HG03060 (cell line): Measurements from ENCODE around the gene DHRS13.

Experiments used
- ATAC-seq: cut with Tn5 transposase; IDR thresholded peaks from one replicate; pipeline ENCODE4 v1.9.1; 2021; ENCODE audit warnings: low read depth, moderate number of reproducible peaks; ENCODE audit not compliant: unreplicated experiment

Gene DHRS13, protein sequence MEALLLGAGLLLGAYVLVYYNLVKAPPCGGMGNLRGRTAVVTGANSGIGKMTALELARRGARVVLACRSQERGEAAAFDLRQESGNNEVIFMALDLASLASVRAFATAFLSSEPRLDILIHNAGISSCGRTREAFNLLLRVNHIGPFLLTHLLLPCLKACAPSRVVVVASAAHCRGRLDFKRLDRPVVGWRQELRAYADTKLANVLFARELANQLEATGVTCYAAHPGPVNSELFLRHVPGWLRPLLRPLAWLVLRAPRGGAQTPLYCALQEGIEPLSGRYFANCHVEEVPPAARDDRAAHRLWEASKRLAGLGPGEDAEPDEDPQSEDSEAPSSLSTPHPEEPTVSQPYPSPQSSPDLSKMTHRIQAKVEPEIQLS

DNA sequence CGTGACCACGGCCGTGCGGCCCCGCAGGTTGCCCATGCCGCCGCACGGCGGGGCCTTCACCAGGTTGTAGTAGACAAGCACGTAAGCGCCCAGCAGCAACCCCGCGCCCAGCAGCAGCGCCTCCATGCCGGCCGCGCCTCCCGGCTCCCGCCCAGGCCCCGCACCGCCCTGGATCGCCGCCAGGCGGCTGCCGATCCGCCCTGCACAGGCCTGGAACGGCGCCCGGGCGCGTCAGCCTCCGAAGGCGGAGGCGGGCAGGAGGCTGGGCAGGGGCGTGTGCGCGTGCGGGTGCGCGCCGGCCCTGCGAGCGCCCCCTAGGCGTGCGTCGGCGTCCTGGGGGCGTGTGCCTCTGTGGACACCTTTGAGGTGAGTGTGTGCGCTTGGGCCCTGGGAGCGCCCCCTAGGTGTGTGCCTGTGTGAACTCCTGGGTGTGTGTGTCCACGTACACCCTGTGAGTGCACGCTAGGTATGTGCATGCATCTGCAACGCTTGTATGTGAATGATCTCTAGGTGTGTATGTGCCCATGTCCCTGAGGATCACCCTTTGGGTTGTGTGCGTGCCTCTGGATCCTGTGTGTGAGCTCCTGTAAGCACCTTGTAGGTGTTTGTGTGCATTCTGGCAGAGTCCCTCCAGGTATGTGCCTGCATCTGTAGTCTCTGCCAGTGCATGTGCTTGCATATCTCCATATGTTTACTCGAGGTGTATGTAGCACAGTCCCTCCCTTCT, at the start of gene DHRS13:
TSS of gene DHRS13 (minus strand) at position 261 of the 727 bp plus-strand sequence. CDS start at position 126, 135 bp downstream.
- peak; percentile 51 for ATAC-seq

DNA sequence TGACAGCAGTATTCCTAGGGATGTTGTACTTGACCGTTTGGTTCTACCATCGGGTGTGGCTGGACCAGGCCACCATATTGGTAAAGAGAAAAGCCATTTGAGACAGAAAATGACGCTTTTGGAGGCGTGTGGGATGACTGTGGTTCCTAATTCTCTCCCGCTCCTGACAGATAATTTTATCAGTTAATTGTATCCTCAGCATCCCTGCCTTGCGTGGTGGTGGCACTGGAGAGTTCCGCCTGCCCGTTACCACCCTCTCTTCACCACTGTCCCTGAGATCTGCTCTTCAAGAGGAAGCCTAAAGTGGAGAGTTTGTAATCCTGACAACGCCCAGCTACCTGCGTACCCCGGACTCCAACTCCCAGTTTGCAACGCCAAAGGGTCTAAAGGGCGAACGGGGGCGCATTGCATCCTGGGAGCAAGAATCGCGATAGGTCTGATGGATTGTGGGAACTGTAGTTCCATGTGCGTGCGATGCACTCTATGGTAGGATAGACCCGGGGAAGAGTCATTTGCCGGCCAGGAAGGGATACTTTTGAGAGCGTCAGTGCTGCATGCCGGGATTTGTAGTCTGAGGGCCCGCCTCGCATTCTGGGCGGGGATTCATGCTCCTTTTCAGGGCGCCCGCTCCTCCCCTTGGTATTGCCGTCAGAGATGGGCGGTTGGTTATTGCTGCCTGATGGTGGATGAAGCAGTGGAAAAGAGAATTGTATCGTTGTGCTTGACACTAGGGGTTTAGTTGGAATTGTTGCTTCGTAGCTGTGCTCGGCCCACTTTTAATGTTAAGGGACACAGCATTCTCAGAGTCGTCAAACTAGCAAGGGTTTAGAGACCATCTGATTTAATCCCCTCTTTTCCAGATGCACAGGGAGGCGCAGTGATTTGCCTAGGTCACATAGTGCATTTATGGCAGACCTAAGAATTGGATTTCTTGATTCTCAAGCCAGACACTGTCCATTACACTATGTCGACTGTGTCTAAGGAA, 49.4 kb upstream of the DHRS13 start:
- peak; percentile 66 for ATAC-seq

DNA sequence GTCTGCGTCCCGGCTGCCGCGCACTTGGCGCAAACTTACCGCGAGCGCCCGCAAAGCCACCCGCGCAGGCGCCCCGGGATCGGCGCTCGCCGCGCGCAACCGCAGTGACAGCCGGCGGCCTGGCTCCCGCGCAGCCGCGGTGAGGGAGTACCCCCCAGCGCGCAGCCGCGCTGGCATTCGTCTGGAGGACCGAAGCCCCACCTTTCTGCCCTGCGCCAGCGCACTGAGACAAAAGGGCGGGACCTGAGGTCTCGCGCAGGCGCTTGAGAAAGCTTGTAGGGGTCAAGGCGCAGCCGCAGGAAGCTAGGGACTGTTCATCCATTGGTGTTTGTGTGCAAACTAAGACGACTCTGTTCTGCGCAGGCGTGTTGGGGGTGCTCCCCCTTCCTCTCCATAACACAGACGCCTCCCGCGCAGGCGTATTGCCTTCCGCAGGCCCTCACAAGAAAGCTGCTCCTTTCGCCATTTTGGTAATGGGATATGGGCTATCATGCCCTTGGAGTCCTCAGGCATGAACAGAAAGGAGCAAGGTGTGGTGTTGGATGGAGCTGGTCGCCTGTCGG, 48.6 kb upstream of the DHRS13 start, which contains the start of gene PHF12:
TSS of gene PHF12 (minus strand) at position 91 of the 563 bp plus-strand sequence. CDS start 558 bp downstream, outside the sequence.
- ATAC-seq: peak; percentile 52

DNA sequence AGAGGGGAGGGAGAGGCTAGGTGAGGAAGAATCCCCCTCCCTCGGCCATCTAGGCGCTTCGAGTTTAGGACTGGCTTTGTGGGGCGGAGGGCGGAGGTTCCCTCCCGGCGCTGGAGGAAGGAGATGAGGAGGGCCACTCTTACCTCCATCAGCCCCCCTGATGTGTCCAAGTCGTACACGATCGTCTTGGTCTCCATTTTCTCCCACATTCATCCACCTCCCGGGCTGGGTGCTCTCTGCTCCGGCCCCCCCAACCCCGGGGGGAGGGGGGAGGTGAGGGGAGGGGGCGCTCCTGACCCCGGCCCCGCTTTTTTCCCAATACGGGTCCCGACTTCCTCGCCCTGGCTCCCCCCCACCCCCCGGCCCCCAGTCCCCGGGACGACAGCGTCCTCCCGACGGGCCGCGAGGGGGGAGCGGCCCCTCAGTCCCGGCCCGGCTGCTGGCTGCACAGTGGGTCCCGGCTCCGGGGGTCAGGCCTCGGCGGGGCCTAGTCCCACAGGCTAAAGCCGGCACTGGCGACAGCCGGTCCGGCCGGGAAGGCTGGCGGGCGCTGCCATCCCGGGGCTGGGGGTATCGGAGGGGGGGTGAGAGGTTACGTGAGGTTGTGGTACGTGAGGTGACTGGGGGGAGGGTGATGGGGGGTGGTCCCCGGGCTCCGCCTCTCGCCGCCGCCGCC, 48.0 kb upstream of the DHRS13 start:
- no peak for ATAC-seq

DNA sequence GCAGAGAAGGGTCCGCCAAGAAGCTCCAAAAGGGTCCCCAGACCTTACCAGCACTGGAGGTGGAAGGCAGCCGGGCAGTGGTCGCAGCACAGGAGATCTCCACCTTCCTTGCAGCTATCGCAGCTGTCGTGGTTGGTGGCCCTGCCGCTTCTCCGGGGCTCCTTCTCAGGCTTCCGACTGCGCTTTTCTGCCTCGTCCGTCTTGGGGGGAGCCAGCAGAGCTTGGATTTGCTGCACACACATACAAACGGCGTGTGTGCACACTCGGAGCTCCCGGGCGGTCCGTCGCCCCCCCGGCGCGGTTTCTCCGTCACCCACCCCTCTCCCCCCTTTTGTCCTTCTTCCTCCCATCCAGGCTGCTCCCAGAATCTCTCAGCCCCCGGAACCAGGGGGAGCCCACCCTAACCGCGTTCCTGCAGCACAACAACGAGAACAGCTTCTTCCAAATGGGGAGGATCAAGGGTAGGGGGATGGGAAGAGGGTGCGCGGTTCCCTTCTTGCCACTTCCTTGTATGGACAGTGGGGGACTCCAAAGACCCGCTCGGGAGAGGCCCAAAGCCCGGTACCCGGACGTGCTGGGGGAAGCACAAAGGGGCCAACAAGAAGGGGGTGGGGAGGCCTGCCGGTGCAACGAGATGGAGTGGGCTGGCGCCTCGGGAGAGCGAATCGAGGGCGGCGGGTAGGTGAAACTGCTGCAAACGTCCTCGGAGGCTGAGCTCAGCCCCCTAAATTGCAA, 47.3 kb upstream of the DHRS13 start:
- no peak for ATAC-seq

DNA sequence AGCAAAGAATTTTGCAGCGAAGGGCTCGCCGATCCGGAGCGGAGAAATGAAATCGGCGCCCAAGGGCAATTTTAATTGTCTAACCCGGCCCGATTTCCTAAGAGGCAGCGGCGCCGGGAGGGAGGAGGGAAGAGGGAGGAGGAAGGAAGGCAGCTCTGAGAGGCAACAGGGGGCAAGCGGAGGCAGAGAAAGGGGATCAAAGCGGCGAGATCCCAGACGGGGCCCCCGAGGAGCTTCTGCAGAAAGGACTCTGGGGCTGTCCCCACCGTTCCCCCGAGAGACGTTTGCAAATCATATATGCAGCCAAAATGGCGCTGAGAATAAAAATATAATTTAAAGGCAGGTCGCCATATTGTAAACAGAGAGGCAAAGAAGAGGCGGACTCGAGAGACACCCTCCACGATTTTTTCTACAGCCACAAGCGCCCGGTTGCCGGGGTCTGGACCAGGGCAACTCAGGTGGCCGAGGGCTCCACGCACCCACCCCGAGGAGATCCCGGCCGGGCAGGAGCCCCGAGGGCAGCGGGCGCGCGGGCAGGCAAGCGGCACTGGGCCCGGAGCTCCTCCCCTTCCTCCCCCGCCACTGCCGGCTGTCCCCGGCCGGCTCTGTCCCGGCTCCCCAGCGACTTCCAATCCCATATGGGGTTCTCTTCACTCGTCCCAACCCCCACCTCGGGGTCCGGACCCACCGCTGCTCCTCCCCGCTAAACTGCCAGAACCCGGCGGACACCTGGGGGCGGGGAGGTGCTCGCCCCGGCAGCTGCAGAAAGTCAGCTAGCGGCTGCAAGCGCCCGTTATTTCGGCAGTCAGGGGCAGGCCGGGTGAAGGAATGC, 46.5 kb upstream of the DHRS13 start:
- ATAC-seq: no peak

DNA sequence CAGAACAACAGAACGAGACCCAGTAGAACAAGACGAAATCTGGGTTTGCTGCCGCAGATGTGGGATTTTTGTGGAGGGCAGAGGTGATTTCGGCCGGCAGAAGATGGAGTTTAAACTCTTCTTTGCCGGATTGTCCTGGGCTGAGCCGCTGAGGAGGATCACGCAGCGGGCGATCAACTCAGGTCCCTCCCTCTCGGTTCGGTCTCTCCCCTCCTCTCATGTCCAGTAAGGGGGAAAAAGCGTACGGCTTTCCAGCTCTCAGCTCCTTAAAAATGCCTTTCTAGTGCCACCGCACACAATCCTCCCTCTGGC, 46.0 kb upstream of the DHRS13 start:
- ATAC-seq: no peak

DNA sequence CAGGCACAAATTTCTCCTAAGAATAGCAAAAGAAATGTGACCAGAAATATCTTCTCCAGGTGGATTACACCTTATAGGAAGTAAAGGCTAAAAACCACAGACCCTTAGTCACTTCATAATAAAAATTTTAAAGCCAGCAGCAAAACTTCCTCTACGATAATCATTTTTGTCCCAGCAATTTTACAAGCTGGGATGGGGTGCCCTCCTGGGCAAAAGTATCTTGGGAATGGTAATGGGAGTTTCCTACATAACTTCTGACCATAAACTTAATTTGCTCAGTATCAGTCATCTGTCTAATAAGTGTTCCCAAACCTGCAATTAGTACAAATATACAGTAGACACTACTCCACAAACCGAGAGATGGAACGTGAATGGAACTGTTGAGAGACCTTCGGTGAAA, 45.5 kb upstream of the DHRS13 start:
- no peak for ATAC-seq

DNA sequence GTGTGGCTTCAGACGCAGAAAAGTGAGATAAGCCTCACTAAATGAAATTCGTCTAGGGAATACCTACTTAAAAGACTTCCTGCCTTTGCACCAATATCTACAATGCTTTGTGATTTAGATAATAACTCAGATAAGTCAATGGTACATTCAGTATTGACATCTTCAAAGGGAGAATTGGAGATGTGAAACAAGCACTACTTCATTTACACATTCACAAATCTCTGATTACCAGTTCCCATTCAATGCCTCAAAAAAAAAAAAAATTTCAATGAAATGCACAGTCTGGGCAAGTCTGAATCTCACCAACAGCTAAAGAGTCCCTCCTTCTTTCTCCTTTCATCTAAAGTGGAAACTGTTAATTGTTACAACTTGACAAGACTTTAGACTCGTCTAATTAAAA, 44.8 kb upstream of the DHRS13 start:
- no peak for ATAC-seq

DNA sequence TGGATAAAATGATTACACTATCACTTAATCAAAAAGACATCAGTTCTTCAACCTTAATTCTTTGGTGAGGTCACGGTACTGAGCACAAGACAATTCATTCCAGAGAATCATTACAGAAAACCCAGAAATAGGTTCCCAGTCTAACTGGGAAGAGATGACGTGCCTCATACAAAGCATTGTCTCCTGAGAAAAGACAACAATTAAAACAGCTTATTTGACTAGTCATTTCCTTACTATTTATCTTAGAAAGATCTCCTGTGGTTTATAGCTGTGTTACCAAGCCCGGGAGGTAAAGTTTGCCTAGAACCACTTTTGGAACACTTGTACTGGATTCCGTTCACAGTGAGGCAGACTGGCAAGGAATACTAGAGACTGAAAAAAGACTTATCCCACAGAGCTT, 43.4 kb upstream of the DHRS13 start:
- no peak for ATAC-seq

DNA sequence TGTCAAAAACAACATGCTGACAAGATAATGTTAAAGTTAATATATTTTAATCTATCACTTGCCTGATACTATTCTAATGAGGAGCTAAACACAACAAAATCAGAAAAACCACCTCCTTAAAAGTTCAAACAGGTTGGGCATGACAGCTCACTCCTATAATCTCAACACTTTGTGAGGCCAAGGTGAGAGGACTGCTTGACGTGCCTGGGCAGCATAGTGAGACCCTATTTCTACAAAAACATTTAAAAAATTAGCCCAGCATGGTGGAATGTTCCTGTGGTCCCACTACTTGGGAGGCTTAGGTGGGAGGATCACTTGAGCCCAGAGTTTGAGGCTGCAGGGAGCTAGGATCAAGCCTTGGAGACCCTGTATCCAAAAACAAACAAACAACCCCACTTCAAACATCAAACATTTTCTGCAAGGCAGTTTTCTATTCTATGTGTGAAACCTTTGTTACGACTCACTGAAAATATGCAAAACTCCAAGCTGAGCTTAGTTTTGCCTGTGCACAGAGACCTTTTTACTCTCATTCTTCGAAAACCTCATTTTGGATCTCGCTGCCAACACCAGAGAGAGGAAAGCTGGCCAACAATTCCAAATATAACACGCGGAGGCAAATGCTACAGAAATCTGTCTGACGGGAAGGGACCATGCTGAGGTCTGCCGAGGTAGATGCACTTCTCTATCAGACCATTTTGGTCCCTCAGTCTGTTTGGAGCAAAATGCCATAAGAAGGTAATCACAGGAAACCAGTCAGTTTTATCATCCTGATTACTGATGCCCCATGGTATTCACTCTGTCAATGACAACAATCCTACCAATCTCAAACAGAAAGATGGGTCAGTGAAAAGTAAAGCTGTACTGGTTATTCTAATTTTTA, 42.2 kb upstream of the DHRS13 start:
- no peak for ATAC-seq

DNA sequence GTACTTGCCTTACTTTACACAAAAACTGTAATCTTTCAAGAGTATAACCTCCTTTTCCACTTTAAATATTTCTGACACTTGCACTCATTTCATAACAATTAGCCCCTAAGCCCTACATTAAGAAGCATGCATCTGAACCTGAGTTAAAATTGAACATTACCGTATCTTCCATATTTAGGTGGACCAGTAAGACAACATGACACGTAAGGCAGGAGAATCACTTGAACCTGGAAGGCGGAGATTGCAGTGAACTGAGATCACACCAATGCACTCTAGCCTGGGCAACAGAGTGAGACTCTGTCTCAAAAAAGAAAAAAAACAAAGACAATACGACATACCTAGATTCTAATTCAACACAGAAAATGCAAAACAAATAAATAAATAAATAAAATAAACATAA, 41.5 kb upstream of the DHRS13 start:
- no peak for ATAC-seq

DNA sequence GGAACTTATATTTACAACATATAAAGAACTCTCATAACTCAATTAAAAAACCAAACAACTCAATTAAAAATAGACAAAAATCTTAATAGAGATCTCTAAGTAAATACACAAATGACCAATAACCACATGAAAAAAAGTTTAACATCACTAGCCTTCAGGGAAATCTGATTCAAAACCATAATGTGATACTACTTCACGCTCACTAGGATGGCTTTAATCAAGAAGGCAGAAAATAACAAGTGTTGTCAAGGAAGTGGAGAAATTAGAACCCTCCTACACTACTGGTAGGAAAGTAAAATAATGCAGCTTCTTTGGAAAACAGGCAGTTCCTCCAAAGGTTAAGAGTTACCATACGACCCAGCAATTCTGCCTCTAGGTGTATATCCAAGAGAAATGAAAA, 40.0 kb upstream of the DHRS13 start:
- ATAC-seq: no peak

DNA sequence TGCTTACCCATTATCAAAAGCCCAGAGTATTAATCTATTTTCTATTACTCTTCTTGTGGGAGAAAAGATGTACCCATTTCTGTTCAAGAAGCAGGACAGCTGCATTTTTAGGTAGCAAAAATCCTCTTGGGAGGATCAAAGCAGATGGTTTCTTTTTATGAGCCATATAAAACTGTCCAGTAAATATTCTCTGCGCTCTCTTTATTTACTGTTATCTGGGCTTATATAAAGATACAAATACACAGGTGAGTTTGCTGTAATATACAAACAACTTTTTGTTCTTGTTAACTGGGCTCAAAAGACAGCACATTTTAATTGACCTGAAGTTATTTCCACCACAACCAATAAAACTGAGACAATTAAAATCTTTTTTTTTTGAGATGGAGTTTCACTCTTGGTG, 38.4 kb upstream of the DHRS13 start:
- ATAC-seq: no peak

DNA sequence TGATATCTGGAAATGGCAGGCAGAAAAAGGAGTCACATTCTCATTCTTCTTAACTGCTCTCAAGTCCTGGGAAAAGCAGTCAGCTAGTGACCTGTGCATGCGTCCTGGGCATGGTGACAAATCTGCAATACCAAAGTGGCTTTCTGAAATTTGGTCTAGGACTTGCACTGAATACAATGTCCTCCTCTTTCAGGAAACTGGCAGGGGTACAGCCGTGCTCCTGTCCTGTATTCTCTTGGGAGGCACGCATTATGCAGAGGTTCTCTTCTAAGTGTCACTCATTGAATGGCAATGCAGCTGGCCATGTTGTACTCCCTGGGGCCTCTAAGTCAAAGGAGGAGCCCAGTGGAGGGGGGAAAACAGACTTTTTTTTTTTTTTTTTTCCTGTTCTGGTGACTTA, 37.8 kb upstream of the DHRS13 start:
- ATAC-seq: no peak

DNA sequence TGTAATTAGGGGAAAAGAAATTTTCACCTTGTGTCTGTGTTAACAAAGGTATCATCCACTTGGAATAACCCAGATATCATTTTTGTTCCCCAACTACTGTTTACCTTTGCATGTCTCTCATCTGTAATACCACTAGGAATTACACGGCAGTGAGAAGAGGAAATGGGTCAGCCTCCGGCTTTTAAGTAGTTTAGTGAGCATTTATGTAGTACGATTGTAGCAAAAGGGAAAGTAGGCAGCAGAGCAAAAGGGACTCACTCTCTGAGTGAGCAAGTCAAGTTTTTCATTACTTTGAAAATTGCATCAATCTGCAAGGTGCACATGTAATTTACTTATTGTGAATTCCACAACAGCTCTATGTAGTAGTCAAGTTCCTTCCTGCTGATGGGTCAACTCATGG, 37.3 kb upstream of the DHRS13 start:
- no peak for ATAC-seq

DNA sequence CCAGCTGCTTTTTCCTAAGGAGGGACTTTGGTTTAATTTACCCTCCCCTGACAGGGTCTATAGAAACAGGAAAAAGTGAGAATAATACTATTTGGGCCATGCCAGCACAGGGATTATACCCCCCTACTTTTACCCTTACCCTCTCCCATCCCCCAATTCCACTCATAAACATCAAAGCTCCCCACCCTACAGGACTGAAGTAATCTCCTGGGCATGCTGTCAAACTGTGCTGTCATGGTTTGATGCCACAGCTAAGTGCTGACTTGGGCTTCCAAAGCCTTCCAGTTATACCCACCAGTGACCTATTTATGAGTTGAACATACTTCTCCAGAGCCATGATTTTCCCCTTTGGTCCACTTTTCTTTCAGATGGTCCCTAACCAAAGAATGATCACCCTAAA, 35.7 kb upstream of the DHRS13 start:
- ATAC-seq: no peak
